GM21529 (cell line): ENCODE measurements around the gene PRR33.

Experiments used
- ATAC-seq: cut with Tn5 transposase; IDR thresholded peaks from one replicate; pipeline ENCODE4 v1.9.1; 2021; ENCODE audit not compliant: unreplicated experiment

Gene PRR33

GRCh38 chr11:1928470-1928890, 36.8 kb upstream of the PRR33 start:
- ATAC-seq, result no peak

- ATAC-seq, result no peak
Observed at GRCh38 chr11:1927848-1928469, 36.3 kb upstream of the PRR33 start.

GRCh38 chr11:1927026-1927847, 35.5 kb upstream of the PRR33 start:
- no peak for ATAC-seq

GRCh38 chr11:1926156-1927025, 34.7 kb upstream of the PRR33 start:
- ATAC-seq, result no peak

GRCh38 chr11:1925373-1926155, 33.9 kb upstream of the PRR33 start:
- ATAC-seq, result no peak

GRCh38 chr11:1924646-1925372, 33.1 kb upstream of the PRR33 start:
- no peak for ATAC-seq

GRCh38 chr11:1924181-1924580, 32.5 kb upstream of the PRR33 start:
- no peak for ATAC-seq

GRCh38 chr11:1923201-1923956, 31.7 kb upstream of the PRR33 start:
- no peak for ATAC-seq

GRCh38 chr11:1922481-1923081, 30.9 kb upstream of the PRR33 start:
- no peak for ATAC-seq

- no peak for ATAC-seq
Observed at GRCh38 chr11:1921574-1922141, 30.0 kb upstream of the PRR33 start.

GRCh38 chr11:1920909-1921573, 29.3 kb upstream of the PRR33 start:
- no peak for ATAC-seq

- ATAC-seq, result no peak
Observed at GRCh38 chr11:1920128-1920908, 28.6 kb upstream of the PRR33 start.

GRCh38 chr11:1919391-1920127, 27.9 kb upstream of the PRR33 start, which contains the start of gene TNNT3:
Gene TNNT3, plus strand, starts transcription at chr11:1919703. Its CDS starts 3,172 bp downstream, at chr11:1922875.
- ATAC-seq, result no peak

- no peak for ATAC-seq
Observed at GRCh38 chr11:1918436-1919315, 27.0 kb upstream of the PRR33 start.
